ENCODE data around the gene CCDC88A.
"Not testable (repeated sequence)": the region's sequence is repeated elsewhere in the genome, so short reads cannot be mapped to it uniquely, and the experiment has no call there.

CCDC88A gene

DNA sequence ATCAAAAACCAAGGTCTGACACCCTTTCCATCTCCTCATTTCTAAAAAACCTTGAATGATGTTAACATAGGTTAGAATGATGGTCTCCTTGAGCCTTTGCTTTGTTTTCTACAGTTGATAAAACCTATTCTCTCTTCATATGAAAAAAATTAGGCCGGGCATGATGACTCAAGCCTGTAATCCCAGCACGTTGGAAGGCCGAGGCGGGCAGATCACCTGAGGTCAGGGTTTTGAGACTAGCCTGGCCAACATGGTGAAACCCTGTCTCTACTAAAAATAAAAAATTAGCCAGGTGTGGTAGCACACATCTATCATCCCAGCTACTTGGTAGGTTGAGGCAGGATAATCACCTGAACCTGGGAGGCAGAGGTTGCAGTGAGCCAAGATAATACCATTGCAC, 49.4 kb downstream of the CCDC88A start:
- no peak for DNase-seq

DNA sequence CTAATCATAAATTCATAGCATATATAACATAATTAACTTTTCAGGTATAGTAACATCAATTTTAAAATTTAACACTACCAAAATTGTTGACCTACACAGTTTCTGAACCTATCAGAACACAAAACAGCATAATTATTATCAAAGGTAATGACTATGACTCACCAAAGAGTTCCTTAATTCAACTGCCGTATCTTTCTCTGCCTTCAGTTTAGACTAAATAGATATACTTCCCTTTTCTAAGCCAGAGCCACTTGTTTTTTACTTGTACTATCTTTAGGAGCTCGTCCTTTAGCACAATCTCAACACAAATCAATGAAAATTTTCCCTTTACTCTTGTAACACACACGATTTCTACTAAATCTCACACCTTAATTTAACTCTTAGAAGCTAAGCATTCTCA, 54.4 kb downstream of the CCDC88A start:
- DNase-seq, result no peak

DNA sequence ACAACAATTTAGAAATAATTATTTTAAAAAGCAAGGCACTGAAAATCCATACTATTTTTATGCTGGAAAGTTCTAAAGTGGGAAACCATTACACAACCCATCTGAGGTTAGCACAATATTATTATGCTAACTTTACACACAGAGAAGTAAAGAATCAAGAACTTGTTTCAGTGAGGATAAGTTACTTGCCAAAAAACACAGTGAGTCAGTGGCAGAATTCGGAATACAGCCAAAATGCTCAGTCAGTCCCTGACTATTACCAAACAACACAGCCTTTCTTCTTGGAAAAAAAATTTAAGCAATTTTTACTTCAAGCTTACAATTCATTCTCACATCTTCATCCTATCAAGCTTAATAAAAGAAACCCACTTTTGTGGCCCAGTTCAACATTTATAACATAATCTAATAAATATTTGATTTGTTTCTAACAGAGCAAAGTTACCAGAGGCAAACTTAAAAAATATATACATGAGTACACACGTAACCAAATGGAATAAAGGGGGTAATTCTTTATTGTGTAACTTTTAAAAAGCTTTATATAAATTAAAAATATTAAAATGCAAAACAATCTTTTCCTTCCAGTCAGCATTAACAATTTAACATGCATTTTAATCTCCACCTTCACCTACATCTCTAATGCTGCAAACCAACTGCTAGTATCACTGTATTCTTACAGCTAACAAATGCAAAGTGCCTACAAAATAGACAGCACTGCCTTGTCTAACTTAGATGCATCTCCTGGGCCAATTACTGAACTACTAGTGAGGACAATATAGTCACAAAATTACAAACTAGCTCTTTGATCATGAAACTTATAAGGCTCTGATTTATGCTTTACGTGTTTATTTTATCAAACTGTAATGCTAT, 55.2 kb downstream of the CCDC88A start:
- no peak for DNase-seq

DNA sequence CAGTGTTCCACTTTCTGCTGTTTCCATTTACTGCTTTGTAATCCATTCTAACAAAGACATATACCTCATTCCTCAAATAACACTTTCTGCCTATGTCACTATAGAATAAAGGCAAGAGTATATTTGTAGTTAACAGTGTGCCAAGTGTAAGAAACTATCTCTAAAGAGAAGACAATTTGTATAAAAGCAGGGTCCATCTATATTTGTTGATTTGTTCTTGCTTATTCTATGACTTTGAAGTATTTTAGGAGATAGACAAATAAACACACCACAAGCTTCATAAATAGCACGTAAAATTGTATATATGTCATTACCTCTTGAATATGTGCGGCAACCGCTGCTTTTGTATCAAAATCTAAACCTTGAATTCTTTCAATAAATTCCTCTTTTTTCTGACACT, 56.0 kb downstream of the CCDC88A start:
- no peak for DNase-seq

DNA sequence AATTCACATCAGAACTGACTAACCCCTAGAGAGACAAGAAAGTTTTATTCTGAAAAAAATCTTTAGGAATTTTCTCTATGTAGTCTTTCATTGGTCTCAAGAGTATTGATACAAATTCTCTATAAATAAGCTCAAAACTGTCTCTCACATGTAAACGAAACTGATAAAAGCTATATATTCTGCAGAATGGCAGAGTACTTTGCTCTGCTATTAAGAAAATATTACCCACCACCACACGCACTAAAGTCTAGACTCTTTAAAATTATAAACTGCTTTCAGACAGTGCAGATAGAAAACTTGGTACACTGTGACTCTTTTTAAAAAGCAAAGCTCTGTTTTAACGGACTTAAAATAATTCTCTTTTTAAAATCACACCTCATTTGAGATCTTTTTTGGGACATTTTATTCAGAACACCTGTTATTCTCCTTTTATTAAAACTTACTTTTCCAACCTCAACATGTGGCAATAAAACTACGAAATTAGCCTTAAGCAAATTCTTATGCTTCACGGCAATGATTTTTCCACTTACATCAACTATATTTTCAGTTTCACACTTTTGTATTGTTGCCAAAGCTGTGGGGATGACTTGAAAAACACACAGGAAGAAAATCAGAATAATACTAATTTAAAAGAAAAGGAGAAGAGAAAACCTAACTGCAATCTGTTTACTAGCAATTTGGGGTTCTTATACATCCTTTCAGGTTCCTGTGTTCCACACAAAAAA, 58.0 kb downstream of the CCDC88A start:
- no peak for DNase-seq

DNA sequence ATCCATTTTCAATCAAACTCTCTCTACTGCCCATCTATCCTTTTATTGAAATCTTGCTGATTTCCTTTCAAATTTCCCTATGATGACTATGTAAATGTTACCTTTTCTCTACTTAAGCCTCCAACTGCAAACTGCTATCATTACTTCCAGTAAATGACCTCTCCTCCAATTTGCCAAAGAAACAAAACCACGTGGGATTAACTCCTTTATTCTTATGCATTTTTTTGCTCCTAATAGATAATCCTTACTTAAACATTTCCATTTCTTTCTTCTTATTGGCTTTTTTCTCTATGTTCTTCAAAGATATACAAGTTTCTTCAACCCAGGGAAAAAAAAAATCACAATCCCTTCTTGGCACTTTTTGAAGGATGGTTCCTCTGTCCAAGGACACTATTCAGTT, 61.2 kb downstream of the CCDC88A start:
- no peak for DNase-seq

DNA sequence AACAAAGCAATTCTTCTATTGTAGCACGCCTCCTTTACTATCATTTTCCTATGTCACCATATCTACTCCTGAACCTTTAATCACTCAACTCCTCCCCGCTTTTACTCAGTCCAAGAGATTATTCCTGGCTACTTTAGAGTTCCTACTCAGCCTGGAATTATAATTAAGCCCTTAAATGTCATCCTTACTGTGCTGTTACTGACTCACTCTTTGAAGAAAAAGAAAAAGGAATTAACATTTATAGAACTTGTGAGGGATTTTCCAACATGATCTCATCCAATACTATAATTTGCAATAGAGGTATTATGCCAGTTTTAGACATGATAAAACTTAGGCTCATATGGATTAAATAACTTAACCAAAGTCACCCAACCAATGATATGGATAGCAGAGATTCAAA, 61.7 kb downstream of the CCDC88A start:
- no peak for DNase-seq

DNA sequence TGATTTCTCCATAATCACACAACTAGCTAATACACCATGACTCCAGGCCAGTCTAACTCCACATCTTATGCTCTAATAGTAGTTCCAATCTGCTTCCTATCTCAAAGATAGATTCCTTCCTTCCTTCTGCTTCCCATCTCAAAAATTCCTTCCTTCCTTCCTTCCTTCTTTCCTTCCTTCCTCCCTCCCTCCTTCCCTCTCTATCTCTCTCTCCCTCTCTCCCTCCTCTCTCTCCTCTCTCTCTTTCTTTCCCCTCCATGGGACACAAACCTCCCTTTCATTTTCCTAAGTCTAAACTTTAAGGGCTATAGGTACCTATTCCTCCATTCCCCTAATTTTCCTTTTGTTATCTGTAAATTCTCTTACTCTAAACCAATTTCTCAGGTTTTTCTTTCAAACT, 62.5 kb downstream of the CCDC88A start:
- no peak for DNase-seq

DNA sequence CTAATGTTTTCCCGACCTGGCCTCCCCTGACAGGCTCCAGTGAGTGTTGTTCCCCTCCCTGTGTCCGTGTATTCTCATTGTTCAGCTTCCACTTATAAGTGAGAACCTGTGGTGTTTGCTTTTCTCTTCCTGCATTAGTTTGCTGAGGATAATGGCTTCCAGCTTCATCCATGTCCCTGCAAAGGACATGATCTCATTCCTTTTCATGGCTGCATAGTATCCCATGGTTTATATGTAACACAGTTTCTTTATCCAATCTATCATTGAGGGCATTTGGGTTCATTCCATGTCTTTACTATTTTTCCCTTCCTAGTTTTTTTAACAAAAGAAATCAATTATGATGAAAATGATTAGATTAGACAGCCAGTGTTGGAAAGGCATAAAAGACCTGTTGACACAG, 63.5 kb downstream of the CCDC88A start:
- not testable (repeated sequence) for DNase-seq

DNA sequence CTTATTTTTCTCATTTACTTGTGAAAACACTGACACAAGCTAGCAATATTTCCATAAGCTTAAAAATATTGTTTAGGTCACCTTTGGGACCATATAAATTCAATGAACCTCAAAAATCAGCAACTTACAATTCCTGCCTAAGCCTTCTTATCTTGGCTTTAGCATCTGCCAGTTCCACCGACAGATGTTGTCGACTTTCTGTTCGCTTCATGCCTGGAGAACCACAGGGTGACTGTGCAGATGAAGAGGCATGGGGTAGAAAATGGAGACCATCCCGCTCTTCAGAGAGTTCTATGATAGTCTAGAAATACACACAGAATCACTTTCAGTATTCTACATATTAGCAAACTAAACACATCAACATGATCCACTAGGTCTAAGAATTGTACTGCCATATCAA, 64.2 kb downstream of the CCDC88A start:
- no peak for DNase-seq

DNA sequence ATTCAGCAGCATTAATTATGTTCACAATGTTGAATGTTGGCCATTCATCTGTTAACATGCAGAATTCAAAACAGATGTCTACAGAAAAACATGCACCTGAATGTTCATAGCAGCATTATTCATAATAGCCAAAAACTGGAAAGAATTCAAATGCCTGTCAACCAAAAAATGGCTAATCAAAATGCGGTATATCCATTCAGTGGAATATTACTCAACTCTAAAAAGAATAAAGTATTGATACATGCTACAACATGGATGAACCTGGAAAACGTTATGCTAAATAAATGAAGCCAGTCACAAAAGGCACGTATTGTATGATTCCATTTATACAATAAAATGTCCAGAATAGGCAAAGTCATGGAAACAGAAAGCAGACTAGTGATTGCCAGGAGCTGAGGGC, 68.0 kb downstream of the CCDC88A start:
- no peak for DNase-seq

DNA sequence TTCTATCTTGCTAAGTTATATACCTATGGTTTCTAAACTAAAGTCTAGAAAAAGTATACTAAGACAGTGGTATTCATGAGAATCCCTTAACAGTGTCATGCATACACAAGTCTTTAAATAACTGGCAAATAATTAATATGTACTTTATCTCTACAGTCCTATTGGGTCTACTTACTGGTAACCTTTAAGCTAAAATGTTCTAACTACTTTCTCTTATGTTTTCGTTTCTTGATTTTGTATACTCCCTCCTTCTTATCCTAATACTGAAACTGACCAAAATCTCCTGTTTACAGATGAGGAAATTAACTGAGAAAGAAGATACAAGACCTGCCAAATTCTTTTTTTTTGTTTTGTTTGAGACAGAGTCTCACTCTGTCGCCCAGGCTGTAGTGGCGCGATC, 74.6 kb downstream of the CCDC88A start:
- DNase-seq, result no peak

DNA sequence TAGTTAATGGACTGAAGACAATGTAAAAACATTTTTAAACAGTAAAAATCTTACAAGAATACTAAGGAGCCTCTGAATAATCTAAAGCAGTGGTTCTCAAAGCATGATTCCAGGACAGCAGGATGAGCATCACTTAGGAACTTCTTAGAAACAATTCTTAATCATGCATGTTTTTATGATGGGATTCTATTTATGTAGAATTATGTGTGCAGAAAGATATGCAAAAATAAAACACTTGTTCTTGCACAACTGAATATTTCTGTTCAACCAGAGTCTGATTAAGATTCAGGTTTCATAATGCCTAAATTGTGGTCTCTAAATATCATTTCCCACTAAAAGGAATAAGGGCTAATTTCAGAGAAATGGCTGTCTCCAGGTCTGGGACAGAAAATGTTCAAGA, 81.4 kb downstream of the CCDC88A start:
- no peak for DNase-seq

DNA sequence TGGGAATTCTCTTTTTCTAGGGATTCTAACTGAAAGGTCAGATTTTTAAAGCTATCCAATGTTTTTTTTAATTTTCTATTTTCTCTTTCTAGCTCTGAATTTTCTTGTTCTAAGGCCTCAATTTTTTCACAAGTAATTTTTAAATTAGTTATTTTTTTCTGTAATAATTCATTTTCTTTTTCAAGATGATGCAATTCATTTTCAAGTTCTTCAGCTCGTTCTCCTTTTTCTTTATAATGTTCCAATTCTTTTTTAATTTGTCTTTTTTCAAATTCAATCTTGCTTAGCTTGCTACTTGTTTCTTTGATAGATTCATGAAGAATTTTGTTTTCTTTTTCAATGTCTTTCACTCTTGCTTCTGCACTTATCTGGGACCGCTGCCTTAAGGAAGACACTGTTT, 84.9 kb downstream of the CCDC88A start:
- no peak for DNase-seq

DNA sequence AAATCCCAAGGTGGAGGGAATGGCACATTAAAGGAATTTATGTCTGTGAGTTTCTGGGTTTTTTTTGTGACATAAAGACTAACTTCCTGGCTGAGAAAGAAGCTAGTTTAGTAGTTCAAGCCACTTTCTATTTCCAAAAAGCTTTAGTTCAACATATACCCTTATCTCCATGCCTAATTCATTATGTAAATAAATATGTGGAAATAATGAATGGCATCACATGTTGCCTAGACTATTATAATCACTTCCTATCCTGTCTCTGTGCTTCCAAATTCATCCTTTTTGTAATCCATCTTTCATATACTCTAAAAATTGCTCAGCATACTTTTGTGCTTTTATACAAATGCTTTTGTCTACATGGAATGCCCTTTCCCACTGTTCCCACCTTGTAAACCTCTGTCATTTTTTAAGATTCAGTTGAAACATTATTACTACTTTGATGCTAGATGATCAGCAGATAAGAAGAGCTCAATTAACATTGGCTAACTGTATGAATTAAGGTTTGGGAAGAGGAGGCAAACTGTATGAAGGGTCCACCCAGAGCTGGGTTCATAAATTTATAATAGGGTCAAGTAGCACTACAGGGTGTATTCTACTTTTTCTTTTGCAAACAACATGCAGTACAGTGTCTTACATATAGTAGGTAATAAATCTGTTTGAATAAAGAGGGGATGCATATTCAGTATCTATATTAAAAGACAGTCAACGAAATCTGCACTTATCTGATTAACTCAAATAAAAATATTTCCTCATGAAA, 88.9 kb downstream of the CCDC88A start:
- DNase-seq, result no peak

DNA sequence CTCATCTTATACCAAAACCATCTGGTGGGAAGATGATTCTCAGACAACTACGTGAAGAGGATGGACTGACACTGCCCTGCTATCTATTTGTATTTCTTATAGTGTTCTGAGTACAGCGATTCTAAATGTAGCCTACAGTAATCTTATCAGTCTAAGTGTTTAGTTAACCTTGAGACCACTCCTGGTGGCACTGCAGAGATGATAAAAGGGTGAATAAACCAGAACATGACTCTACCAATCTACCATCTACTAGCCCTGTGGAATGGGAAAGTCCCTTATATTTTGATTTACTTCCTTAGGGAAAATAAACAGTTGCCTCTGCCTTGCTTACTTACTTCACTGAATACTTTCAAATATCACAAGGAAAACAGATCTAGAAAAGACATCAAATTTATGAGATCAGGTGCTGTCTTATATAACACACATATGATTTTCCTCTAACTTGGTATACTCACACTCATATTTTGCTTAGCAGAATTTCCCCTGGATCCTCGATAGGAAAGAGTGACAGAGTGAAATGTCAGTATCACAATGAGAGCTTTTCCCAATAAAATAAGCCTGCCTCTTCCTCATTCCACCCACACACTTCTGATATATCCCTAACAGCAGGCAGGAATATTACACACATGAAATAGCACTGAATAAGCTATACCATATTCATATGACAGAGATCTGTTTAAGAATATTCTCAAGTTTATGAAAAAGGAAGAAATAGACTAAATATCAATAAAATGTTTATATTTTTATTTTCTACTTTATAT, 92.0 kb downstream of the CCDC88A start:
- no peak for DNase-seq

DNA sequence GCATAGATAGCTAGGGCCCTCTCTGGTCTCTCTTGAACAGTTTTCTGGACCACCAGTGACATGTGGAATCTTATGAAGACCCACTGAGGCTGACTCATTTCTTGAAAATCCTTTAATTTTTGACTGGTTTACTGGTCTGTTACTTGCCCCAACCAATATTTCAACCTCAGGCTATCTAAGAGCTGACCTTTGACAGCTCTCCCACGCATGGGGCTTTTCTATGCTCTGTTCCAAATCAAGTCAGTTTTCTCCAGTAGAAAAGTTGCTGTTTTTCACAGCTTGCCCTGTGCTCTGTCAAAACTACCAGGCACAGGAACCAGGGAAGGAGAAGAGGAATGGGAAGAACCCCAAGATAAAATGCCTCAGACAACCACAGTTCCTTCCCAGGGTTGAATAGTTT, 104.7 kb downstream of the CCDC88A start:
- no peak for DNase-seq

DNA sequence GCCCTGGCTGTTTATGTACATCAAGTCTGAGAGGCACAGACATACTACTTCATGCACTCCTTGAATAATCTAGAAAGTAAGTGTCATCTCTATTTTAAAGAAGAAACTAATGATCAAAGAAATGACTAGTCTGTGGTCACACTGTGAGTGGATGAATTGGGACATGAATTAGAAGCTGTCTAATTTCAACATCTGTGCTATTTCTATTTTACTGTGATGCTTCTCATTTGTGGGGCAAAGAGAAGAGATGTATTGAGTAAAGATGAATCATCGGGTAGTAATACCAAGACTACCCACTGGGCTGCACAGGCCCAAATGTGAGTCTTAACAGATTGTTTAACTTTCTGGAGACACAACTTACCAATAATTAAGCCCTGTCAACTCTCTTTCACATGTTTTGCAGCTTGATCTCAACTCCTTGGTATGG, 108.2 kb downstream of the CCDC88A start:
- no peak for DNase-seq

DNA sequence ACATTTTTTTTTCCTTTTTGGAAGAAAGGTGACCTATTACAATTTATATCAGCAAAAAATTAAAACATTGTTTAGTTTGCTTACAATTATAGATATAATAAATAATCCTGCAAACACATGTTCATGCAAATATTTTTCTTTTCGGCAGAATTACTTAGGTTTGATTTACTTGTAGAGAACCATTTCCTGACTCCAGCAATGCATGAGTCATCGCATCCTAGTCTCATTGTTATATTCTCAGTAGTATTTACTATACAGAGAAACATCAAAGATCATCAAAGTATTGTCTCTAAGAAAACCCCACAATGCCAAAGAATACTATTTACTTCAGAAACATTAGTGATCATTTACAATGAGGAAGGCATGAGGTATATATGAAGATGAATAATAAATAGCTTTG, 110.2 kb downstream of the CCDC88A start:
- DNase-seq, result no peak

DNA sequence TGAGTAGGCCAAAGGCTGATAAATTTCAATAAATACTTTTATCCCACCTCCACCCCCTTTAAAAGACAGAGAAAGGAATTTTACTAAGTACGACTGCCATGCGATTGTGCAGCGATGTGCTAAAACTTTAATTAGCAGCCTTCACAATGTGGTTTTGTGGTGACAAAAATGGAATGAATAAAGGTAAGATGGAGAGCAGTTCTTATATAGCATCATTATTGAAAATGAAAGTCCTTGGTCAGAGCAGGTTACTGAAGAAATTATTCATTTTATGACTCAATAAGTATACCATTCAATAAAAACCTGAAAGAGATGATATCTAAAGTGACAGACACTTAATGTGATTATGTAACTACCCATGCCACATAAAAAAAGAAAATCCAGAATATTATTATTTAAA, 117.4 kb downstream of the CCDC88A start:
- DNase-seq, result no peak

DNA sequence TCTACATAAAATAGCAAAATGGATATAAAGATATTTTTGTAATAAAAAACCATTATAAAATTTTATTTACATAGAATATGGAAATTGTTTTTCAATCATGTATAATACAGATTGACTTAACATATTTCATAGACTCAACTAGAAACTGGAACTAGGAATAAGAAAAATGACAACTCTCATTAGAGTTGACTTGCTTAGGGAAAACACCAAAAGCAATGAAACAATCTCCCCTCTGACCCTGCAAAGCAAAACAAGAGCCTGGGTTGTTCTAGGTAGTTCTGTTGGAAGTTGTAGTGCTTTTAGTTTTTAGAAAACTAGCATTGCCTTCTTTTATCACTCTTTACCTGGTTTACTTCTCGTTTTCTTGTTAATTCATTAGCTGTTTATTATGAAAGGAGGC, 118.4 kb downstream of the CCDC88A start:
- no peak for DNase-seq

DNA sequence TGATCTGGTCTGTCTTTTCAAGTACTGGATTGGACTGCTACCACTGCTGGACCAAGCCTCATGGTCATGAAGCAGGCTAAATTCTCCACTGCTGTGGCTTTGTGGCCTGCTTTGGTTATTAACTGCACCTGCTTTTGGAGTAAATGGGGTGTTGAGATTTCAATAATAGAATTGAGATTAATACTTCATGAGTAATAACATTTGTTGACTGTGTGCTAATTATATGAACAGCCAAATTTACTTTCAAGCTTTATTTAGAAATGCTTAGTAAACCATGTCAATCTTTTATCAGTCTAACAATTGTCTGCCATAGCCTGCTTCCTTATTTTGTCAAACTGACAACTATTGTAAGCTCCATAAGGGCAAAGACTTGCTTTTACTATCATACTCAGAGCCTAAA, 123.3 kb downstream of the CCDC88A start:
- DNase-seq, result no peak

DNA sequence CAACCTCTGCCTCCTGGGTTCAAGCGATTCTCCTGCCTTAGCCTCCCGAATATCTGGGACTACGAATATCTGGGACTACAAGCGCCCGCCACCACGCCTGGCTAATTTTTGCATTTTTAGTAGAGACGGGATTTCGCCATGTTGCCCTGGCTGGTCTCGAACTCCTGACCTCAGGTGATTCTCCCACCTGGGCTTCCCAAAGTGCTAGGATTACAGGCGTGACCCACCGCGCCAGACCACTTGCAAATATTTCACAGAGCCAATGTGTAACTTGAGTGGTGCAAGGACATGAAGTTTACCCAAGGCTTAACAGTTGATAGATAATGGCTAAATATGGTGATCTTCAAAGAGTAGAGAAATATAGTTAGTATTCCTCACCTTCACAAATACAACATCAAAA, 136.6 kb downstream of the CCDC88A start:
- no peak for DNase-seq

All from NCI-H510A (cell line).